K562 (cell line): ENCODE results near the gene POLR3K. TPM values are rescaled to one million over a fixed set of nuclear protein-coding genes. Genes with fewer than 3 reads are reported as not detected.

Experiments
- ATF1 ChIP-seq, 2 experiments: fragments of 450-650 bp in 1 of 2; IDR thresholded peaks; 2 replicates each; pipeline ENCODE4 v1.6.1; 2016; ENCODE audit warnings: missing compliant biosample characterization in 1 of 2, missing genetic modification characterization in 1 of 2
- CREM ChIP-seq: IDR thresholded peaks from 2 replicates; pipeline ENCODE4 v1.6.1; 2014; ENCODE audit warnings: antibody characterized with exemption, low read depth
- CTBP1 ChIP-seq: fragments of 450-650 bp; IDR thresholded peaks from 2 replicates; pipeline ENCODE4 v1.6.1; 2016; ENCODE audit warnings: borderline replicate concordance
- FOXK2 ChIP-seq, 2 experiments: fragments of 450-650 bp; IDR thresholded peaks in 1 of 2; conservative IDR thresholded peaks in 1 of 2; 2 replicates each; pipeline ENCODE4 v1.6.1; 2016; ENCODE audit warnings: low read depth in 2 of 2, mild to moderate bottlenecking in 1 of 2
- HDAC2 ChIP-seq: fragments of 450-650 bp; IDR thresholded peaks from 2 replicates; pipeline ENCODE4 v1.6.1; 2016; ENCODE audit warnings: mild to moderate bottlenecking
- HMG20A ChIP-seq: fragments of 450-650 bp; formaldehyde crosslinking; conservative IDR thresholded peaks from 2 replicates; pipeline ENCODE4 v1.4.0; 2020; ENCODE audit warnings: mild to moderate bottlenecking, mixed read lengths
- MBD2 ChIP-seq: sonication (generic); IDR thresholded peaks from 2 replicates; pipeline ENCODE4 v1.6.1; 2016; ENCODE audit warnings: low read depth, borderline replicate concordance
- MLLT1 ChIP-seq, 2 experiments: fragments of 450-650 bp; IDR thresholded peaks; 2 replicates each; pipeline ENCODE4 v1.6.1; 2016
- NCOA6 ChIP-seq: fragments of 450-650 bp; IDR thresholded peaks from 2 replicates; pipeline ENCODE4 v1.6.1; 2017; ENCODE audit warnings: mild to moderate bottlenecking
- RBM22 ChIP-seq: fragments of 200-400 bp; formaldehyde crosslinking; IDR thresholded peaks from 2 replicates; pipeline ENCODE4 v1.6.1; 2018; ENCODE audit warnings: low read length, low read depth; ENCODE audit not compliant: poor library complexity, severe bottlenecking
- RHOXF2B ChIP-seq: fragments of 250-450 bp; sonication (Bioruptor Pico); conservative IDR thresholded peaks from 2 replicates; pipeline ENCODE4 v1.5.1; 2021
- TAF1 ChIP-seq: IDR thresholded peaks from 2 replicates; pipeline ENCODE4 v1.6.1; 2011; ENCODE audit warnings: mild to moderate bottlenecking, low read length, moderate library complexity; ENCODE audit not compliant: insufficient read depth, control insufficient read depth, severe bottlenecking; ENCODE audit errors: extremely low read depth
- TAL1 ChIP-seq: fragments of 450-650 bp; IDR thresholded peaks from 2 replicates; pipeline ENCODE4 v1.6.1; 2016; ENCODE audit warnings: mild to moderate bottlenecking
- TEAD1 ChIP-seq, 2 experiments: fragments of 450-650 bp in 1 of 2; sonication (generic) in 1 of 2; formaldehyde crosslinking; IDR thresholded peaks; 2 replicates each; pipeline versions ENCODE4 v1.4.0 to v1.8.0; 2020 to 2022; ENCODE audit warnings: mild to moderate bottlenecking in 2 of 2, missing genetic modification reagents in 1 of 2
- TEAD4 ChIP-seq, 2 experiments: sonication (generic) in 1 of 2; formaldehyde crosslinking in 1 of 2; IDR thresholded peaks; 2 replicates each; pipeline versions ENCODE4 v1.6.1 to v1.8.0; 2012 to 2022; ENCODE audit warnings: borderline replicate concordance in 1 of 2, inconsistent platforms in 1 of 2, low read length in 1 of 2, mild to moderate bottlenecking in 1 of 2, missing genetic modification reagents in 1 of 2
- ZC3H11A ChIP-seq: IDR thresholded peaks from 2 replicates; pipeline ENCODE4 v1.6.1; 2012; ENCODE audit warnings: low read depth, low read length, improper control_type of control experiment
- ZFP36 ChIP-seq: fragments of 150-350 bp; IDR thresholded peaks from 2 replicates; pipeline ENCODE4 v1.6.1; 2018; ENCODE audit warnings: low read length, low read depth; ENCODE audit not compliant: partially characterized antibody
- ZKSCAN8 ChIP-seq: fragments of 200-800 bp; sonication (Bioruptor generic); IDR thresholded peaks from 2 replicates; pipeline ENCODE4 v1.6.1; 2016; ENCODE audit warnings: missing genetic modification characterization, missing compliant biosample characterization
- ZNF561 ChIP-seq: fragments of 450-650 bp; formaldehyde crosslinking; conservative IDR thresholded peaks from 2 replicates; pipeline ENCODE4 v1.4.0; 2020; ENCODE audit warnings: mild to moderate bottlenecking, moderate library complexity
- polyA plus RNA-seq, 8 experiments: library from polyadenylated mRNA; depleted of rRNA in 4 of 8; stranded (reverse) in 5 of 8; unstranded in 3 of 8; fragments of >200 nt; fragmentation: Nextera tagmentation in 2 of 8; fragmentation: Illumina TruSeq in 1 of 8; extraction: Ambion mirVana in 2 of 8; extraction: Trizol in 1 of 8; gene quantifications; 2 replicates each; pipeline versions ENCODE4 v1.2.1 to v1.2.3, GENCODE V29; 2011 to 2014; ENCODE audit warnings: inconsistent platforms in 1 of 8, missing spikeins in 1 of 8
- total RNA-seq, 7 experiments: library from RNA; depleted of rRNA in 6 of 7; stranded (reverse); fragments of >200 nt in 6 of 7; fragmentation: Illumina TruSeq in 2 of 7; extraction: Trizol in 2 of 7; gene quantifications; 2 replicates each; pipeline versions ENCODE4 v1.2.1 to v1.2.3, GENCODE V29; 2011 to 2021; ENCODE audit warnings: low replicate concordance in 1 of 7
- TF ChIP-seq, protein P1 (sequence below): fragments of 450-650 bp; IDR thresholded peaks from 2 replicates; pipeline ENCODE4 v1.6.1; 2016; ENCODE audit warnings: antibody characterized with exemption

Gene POLR3K
- total and polyA plus RNA-seq, 9 of the 15 experiments (the other 6 are each of a cell fraction or from before 2014, with no cell fraction given): 42.1 to 315 (median 86.7) TPM

DNA sequence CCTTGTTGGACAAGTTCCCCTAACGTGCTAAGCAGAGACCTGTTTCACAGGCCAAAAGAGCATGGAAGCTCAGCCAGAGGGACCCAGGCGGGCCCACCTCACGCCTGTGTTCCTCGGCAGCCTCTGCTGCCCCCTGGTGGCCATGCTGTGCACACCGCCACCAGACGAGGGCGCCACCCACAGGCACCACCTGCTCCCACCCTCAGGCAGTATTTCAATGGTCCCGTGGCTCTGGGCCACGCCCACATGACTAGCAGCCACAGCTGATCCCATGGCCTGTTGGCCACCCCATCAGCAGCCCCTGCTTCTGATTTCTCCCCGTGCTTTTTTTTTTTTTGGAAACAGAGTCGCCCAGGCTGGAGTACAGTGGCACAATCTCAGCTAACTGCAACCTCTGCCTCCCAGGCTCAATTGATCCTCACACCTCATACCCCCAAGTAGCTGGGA lies 43.5 kb upstream of the POLR3K start (continued):
- TF ChIP-seq NCOA6 (no peak), RHOXF2B (peak; percentile 53; the same call in 1 of the 2 replicates), CTBP1 (peak; percentile 78; the same call in 1 of the 2 replicates), TEAD1 (CRISPR knock-in tag; IDR thresholded peaks at IDR 0.05) (0 out of 4 replicates have a peak, but pooled peaks of 1 of the 2 experiments have one; percentile 59), ZC3H11A (peak; percentile 75; the same call in 1 of the 2 replicates), HDAC2 (peak; percentile 76), ZFP36 (peak; percentile 29), ZKSCAN8 (CRISPR knock-in tag) (no peak), TAF1 (no peak), MLLT1 (IDR thresholded peaks at IDR 0.05) (peak in 1 of 2 experiments; percentile 94; a peak in 2 of 4 replicates), MBD2 (0 out of 2 replicates have a peak, but pooled peaks have one; percentile 56), ZNF561 (CRISPR knock-in tag) (no peak), RBM22 (peak; percentile 93), FOXK2 (conservative IDR thresholded peaks at IDR 0.05 in 1 of 2, IDR thresholded peaks at IDR 0.05 in 1 of 2; ENCODE audit: low read depth in 2 of 2) (peak; percentile 57 to 63; a peak in 3 of 4 replicates), TEAD4 (IDR thresholded peaks at IDR 0.05; ENCODE audit: low read length) (no peak), TEAD4 (CRISPR knock-in tag; IDR thresholded peaks at IDR 0.05; ENCODE audit: borderline replicate concordance) (no peak), HMG20A (CRISPR knock-in tag) (no peak), TAL1 (no peak), ATF1 (CRISPR knock-in tag; IDR thresholded peaks at IDR 0.05) (no peak), ATF1 (tag; IDR thresholded peaks at IDR 0.05) (peak; percentile 40; the same call in 1 of the 2 replicates), CREM (peak; percentile 78)
- TF ChIP-seq, protein P1, sequence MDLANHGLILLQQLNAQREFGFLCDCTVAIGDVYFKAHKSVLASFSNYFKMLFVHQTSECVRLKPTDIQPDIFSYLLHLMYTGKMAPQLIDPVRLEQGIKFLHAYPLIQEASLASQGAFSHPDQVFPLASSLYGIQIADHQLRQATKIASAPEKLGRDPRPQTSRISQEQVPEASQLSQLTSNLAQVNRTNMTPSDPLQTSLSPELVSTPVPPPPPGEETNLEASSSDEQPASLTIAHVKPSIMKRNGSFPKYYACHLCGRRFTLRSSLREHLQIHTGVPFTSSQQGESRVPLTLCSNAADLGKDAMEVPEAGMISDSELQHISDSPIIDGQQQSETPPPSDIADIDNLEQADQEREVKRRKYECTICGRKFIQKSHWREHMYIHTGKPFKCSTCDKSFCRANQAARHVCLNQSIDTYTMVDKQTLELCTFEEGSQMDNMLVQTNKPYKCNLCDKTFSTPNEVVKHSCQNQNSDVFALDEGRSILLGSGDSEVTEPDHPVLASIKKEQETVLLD: peak; percentile 78
